Smooth muscle cell of the pulmonary artery (primary cell): ENCODE data around the gene ZNF609. TPM values are rescaled to one million over a fixed set of nuclear protein-coding genes. Genes with fewer than 3 reads are reported as not detected.

Source experiments
- total RNA-seq: library from RNA; depleted of rRNA; stranded (reverse); fragments of >200 nt; gene quantifications from 2 replicates; pipeline ENCODE4 v1.2.3, GENCODE V29; 2014

The ZNF609 gene, protein sequence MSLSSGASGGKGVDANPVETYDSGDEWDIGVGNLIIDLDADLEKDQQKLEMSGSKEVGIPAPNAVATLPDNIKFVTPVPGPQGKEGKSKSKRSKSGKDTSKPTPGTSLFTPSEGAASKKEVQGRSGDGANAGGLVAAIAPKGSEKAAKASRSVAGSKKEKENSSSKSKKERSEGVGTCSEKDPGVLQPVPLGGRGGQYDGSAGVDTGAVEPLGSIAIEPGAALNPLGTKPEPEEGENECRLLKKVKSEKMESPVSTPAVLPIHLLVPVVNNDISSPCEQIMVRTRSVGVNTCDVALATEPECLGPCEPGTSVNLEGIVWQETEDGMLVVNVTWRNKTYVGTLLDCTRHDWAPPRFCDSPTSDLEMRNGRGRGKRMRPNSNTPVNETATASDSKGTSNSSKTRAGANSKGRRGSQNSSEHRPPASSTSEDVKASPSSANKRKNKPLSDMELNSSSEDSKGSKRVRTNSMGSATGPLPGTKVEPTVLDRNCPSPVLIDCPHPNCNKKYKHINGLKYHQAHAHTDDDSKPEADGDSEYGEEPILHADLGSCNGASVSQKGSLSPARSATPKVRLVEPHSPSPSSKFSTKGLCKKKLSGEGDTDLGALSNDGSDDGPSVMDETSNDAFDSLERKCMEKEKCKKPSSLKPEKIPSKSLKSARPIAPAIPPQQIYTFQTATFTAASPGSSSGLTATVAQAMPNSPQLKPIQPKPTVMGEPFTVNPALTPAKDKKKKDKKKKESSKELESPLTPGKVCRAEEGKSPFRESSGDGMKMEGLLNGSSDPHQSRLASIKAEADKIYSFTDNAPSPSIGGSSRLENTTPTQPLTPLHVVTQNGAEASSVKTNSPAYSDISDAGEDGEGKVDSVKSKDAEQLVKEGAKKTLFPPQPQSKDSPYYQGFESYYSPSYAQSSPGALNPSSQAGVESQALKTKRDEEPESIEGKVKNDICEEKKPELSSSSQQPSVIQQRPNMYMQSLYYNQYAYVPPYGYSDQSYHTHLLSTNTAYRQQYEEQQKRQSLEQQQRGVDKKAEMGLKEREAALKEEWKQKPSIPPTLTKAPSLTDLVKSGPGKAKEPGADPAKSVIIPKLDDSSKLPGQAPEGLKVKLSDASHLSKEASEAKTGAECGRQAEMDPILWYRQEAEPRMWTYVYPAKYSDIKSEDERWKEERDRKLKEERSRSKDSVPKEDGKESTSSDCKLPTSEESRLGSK (N-terminal part only)
- total RNA-seq: 15.0 and 25.6 TPM in 2 replicates

DNA sequence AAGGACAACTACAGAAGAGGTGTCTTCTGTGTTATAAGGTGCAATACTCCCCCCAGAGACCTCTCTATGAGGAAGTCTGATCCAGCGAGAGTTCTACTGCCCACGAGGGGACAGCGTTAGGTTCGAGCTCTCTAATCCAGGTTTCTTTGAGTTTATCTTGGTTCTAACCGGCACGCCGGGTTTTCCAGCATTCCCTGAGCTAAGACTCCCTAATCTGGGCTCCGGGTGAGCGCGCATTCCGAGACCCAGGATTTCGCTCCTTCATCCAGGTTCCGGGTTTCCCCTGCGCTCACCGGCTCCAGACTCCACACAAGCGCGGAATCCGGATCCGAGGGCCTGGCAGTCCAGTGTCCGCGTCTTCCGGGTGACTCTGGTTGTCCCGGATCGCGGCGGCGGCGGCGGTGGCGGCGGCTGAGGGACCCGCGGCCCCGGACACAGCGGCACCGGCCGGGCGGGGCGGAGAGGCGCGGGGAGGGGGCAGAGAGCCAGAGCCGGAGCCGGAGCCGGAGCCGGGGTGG is at the start of gene ZNF609:
ZNF609 (plus strand) TSS at position 373 of the 518 bp plus-strand sequence. CDS start 38,842 bp downstream, outside the sequence.

Other genes with a start within 250 kb of the ZNF609 start
- gene CSNK1G1, start 104.4 kb upstream of the ZNF609 start, total RNA-seq: 25.0 and 27.2 TPM in 2 replicates
- 12.9 and 18.4 TPM in 2 replicates for gene PCLAF, start 79.1 kb upstream of the ZNF609 start, total RNA-seq
- 10.4 and 12.1 TPM in 2 replicates for gene TRIP4, start 72.7 kb upstream of the ZNF609 start, total RNA-seq